OCI-LY3 (cell line): Measurements from ENCODE around the gene NR5A1.

Experiments
- H2AFZ ChIP-seq: fragments of 200-600, 300-600 bp; shearing (Covaris generic); 2 replicates; pipeline ENCODE4 v1.6.0; 2014; ENCODE audit warnings: antibody characterized with exemption, low read depth, low read length
- H3K27ac ChIP-seq: fragments of 200-600, 300-600 bp; sonication (generic); 2 replicates; pipeline ENCODE4 v1.5.1; 2014; ENCODE audit warnings: mild to moderate bottlenecking, low read length, moderate library complexity, mixed read lengths
- H3K27me3 ChIP-seq: fragments of 200-600, 300-600 bp; sonication (generic); 2 replicates; pipeline ENCODE4 v1.6.1; 2014; ENCODE audit warnings: low read depth, low read length, mixed read lengths
- H3K36me3 ChIP-seq: fragments of 200-600, 300-600 bp; sonication (generic); replicated peaks from 2 replicates; pipeline ENCODE3; 2014; ENCODE audit warnings: low read depth, low read length, mixed read lengths
- H3K4me1 ChIP-seq: fragments of 300-600, 200-600 bp; sonication (generic); 2 replicates; pipeline ENCODE4 v1.6.1; 2014; ENCODE audit warnings: low read length, mixed read lengths
- H3K4me2 ChIP-seq: fragments of 200-600, 300-600 bp; sonication (generic); 2 replicates; pipeline ENCODE4 v1.6.1; 2014; ENCODE audit warnings: low read length, mixed read lengths
- H3K4me3 ChIP-seq: fragments of 300-600, 200-600 bp; sonication (generic); 2 replicates; pipeline ENCODE4 v1.5.1; 2014; ENCODE audit warnings: antibody characterized with exemption, mild to moderate bottlenecking, low read length, moderate library complexity
- H3K79me2 ChIP-seq: fragments of 300-600, 200-600 bp; shearing (Covaris generic); 2 replicates; pipeline ENCODE4 v1.6.1; 2014; ENCODE audit warnings: mild to moderate bottlenecking, low read length, mixed read lengths
- H3K9ac ChIP-seq: fragments of 300-600, 200-600 bp; shearing (Covaris generic); 2 replicates; pipeline ENCODE4 v1.6.0; 2014; ENCODE audit warnings: mild to moderate bottlenecking, low read length, moderate library complexity
- H3K9me3 ChIP-seq: fragments of 200-600, 300-600 bp; shearing (Covaris generic); 2 replicates; pipeline ENCODE4 v1.6.1; 2014; ENCODE audit warnings: low read length, mixed read lengths; ENCODE audit not compliant: insufficient read depth
- H4K20me1 ChIP-seq: fragments of 200-600, 300-600 bp; sonication (generic); 2 replicates; pipeline ENCODE4 v1.6.1; 2016; ENCODE audit warnings: low read length, mixed read lengths; ENCODE audit not compliant: insufficient read depth
- EZH2phosphoT487 ChIP-seq: fragments of 200-600 bp; shearing (Covaris generic); IDR thresholded peaks from 2 replicates; pipeline ENCODE4 v1.6.1; 2018; ENCODE audit warnings: antibody characterized with exemption, mixed run types, low read depth
- TF ChIP-seq, protein P1 (sequence below): fragments of 200-600, 300-600 bp; sonication (generic); IDR thresholded peaks from 2 replicates; pipeline ENCODE4 v1.5.1; 2014; ENCODE audit warnings: antibody characterized with exemption, low read length, low read depth

NR5A1 gene

GRCh38 chr9:124504530-124505005, 2.6 kb downstream of the NR5A1 start:
- H4K20me1 ChIP-seq: no peaks in the 10 kb centered on the region
- no peaks in the 10 kb centered on the region for H3K27me3 ChIP-seq
- H3K9me3 ChIP-seq: no peaks in the 10 kb centered on the region
- H3K4me1 ChIP-seq: peaks cover 6% of the 10 kb centered on the region; the same call in 1 of the 2 replicates
- H3K4me2 ChIP-seq: no peak overlapping the region
- no peak overlapping the region for H2AFZ ChIP-seq
- H3K36me3 ChIP-seq: no peaks in the 10 kb centered on the region
- H3K4me3 ChIP-seq: no peak overlapping the region
- no peaks in the 10 kb centered on the region for H3K79me2 ChIP-seq
- no peak for TF ChIP-seq EZH2phosphoT487
- H3K27ac ChIP-seq: no peak overlapping the region
- no peak overlapping the region for H3K9ac ChIP-seq

DNA sequence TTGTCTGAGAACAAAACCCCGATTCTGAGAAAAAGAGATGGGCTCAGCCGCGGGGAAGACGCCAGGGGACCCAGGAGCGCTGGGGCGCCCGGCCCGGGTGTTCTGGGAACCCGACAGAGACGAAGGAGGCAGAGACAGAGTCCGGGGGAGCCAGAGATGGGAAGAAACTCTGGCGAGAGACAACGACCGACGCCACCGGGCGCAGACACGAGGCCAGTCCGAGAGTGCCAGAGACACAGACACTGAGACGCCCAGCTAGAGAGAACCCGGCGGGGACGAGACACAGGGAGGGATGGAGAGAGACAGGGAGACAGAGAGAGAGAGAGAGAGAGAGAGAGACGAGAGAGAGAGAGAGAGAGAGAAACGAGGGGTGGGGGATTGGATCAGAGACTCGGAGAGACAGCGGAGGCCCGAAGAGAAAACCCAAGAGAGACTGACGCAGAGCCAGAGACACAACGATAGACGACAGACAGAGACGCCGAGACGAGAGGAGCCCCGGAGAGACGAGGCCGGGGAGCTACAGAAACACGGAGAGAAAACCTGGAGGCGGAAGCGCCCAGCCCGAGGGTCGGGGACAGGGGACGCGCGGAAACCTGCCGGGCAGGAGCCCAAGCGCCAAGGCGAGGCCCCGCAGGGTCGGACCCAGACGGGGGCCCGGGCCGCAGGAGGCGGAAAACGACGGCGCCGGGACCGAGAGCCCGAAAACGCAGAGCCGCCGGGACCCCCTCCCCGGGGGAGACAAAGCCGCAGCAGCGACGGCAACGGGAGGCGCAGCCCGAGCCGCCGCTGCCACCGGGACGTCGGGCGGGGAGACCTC, 3.3 kb downstream of the NR5A1 start:
- Histone ChIP-seq H4K20me1 (no peaks in the 10 kb centered on the region), H3K9me3 (no peaks in the 10 kb centered on the region), H2AFZ (no peak overlapping the region), H3K4me2 (no peak overlapping the region), H3K4me3 (no peak overlapping the region), H3K27ac (no peak overlapping the region), H3K79me2 (no peaks in the 10 kb centered on the region), H3K36me3 (no peaks in the 10 kb centered on the region), H3K9ac (no peak overlapping the region), H3K27me3 (no peaks in the 10 kb centered on the region), H3K4me1 (peaks cover 6% of the 10 kb centered on the region; the same call in 1 of the 2 replicates)
- TF ChIP-seq, protein P1, sequence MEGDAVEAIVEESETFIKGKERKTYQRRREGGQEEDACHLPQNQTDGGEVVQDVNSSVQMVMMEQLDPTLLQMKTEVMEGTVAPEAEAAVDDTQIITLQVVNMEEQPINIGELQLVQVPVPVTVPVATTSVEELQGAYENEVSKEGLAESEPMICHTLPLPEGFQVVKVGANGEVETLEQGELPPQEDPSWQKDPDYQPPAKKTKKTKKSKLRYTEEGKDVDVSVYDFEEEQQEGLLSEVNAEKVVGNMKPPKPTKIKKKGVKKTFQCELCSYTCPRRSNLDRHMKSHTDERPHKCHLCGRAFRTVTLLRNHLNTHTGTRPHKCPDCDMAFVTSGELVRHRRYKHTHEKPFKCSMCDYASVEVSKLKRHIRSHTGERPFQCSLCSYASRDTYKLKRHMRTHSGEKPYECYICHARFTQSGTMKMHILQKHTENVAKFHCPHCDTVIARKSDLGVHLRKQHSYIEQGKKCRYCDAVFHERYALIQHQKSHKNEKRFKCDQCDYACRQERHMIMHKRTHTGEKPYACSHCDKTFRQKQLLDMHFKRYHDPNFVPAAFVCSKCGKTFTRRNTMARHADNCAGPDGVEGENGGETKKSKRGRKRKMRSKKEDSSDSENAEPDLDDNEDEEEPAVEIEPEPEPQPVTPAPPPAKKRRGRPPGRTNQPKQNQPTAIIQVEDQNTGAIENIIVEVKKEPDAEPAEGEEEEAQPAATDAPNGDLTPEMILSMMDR: no peak
- TF ChIP-seq EZH2phosphoT487: no peak

- H3K4me2 ChIP-seq: no peak overlapping the region
- no peak overlapping the region for H3K27ac ChIP-seq
- no peaks in the 10 kb centered on the region for H3K27me3 ChIP-seq
- H3K4me3 ChIP-seq: no peak overlapping the region
- H3K9me3 ChIP-seq: no peaks in the 10 kb centered on the region
- peaks cover 6% of the 10 kb centered on the region; the same call in 1 of the 2 replicates for H3K4me1 ChIP-seq
- H4K20me1 ChIP-seq: no peaks in the 10 kb centered on the region
- no peaks in the 10 kb centered on the region for H3K79me2 ChIP-seq
- no peak overlapping the region for H3K9ac ChIP-seq
- H3K36me3 ChIP-seq: no peaks in the 10 kb centered on the region
- TF ChIP-seq EZH2phosphoT487: no peak
- TF ChIP-seq, protein P1: no peak
- no peak overlapping the region for H2AFZ ChIP-seq
Observed at GRCh38 chr9:124502711-124503702, 4.2 kb downstream of the NR5A1 start.

DNA sequence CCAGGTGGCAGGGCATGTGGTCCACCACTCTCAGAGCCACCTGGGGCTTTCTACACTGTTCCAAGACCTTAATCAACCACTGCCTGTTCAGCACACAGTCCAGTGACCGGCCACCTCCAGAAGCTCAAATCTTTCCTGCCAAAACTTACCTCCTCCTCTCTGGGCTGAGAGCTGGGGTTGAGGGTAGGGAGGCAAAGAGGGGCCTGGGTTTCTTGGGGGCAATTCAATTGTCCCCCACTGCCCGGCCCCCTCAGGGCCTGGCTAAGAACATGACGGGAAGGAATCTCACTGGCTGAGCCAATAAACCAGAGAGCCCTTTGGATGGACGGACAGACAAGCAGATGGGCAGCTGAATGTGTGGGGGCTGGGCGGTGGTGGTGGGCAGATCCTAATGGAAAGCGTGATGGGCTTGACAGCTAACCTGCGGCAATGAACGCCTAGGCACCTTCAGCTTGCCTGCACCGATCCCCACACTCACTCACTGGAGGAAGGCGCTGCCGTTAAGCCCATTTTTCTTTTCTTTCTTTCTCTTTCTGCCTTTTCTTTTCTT, 5.4 kb downstream of the NR5A1 start:
- no peak overlapping the region for H3K27ac ChIP-seq
- H3K79me2 ChIP-seq: no peaks in the 10 kb centered on the region
- no peaks in the 10 kb centered on the region for H4K20me1 ChIP-seq
- H2AFZ ChIP-seq: no peak overlapping the region
- no peaks in the 10 kb centered on the region for H3K27me3 ChIP-seq
- H3K4me2 ChIP-seq: no peak overlapping the region
- no peak overlapping the region for H3K9ac ChIP-seq
- H3K9me3 ChIP-seq: no peaks in the 10 kb centered on the region
- TF ChIP-seq, protein P1: no peak
- H3K36me3 ChIP-seq: no peaks in the 10 kb centered on the region
- no peak overlapping the region for H3K4me3 ChIP-seq
- H3K4me1 ChIP-seq: peaks cover 6% of the 10 kb centered on the region; the same call in 1 of the 2 replicates
